ENCODE measurements around the gene KLF6.

KLF6 gene

DNA sequence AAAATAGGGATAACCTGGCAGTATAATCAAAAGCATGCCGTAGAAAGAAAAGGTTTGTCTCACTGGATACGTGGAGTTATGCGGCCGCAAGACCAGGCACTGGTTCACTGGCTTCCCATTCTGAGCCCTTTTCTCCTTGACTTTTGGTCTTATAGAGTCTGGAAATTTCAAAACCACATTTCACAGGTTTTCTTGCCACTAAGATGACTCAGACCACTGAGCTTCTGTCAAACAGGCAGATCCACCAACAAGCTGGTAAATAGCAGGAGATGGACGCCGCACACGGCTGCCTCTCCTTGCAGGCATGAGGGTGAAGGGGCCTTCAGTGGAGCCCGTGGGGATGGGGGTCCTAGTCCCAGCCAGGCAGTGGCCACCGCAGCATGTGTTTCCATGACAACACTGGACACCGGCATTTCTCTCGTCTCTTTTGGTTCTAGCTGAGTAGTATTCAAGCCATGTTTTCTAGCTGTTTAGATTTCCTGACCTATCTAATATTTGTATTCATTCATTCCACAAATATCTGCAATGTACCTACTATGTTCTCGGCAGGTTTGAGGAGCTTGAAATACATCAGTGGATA, 55.5 kb downstream of the KLF6 start:
- TF ChIP-seq, protein P1, sequence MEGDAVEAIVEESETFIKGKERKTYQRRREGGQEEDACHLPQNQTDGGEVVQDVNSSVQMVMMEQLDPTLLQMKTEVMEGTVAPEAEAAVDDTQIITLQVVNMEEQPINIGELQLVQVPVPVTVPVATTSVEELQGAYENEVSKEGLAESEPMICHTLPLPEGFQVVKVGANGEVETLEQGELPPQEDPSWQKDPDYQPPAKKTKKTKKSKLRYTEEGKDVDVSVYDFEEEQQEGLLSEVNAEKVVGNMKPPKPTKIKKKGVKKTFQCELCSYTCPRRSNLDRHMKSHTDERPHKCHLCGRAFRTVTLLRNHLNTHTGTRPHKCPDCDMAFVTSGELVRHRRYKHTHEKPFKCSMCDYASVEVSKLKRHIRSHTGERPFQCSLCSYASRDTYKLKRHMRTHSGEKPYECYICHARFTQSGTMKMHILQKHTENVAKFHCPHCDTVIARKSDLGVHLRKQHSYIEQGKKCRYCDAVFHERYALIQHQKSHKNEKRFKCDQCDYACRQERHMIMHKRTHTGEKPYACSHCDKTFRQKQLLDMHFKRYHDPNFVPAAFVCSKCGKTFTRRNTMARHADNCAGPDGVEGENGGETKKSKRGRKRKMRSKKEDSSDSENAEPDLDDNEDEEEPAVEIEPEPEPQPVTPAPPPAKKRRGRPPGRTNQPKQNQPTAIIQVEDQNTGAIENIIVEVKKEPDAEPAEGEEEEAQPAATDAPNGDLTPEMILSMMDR (IDR thresholded peaks at IDR 0.05; ENCODE audit: insufficient read depth, low read depth, low read length, missing control alignments) = no peak
- H3K4me3 ChIP-seq (ENCODE audit: low read length) = no peak overlapping the region
- DNase-seq (ENCODE audit: low read depth) = peak; percentile 74

GRCh38 chr10:3728563-3728962, 56.4 kb downstream of the KLF6 start:
- H3K4me3 ChIP-seq (ENCODE audit: low read length) = no peak overlapping the region
- DNase-seq (ENCODE audit: low read depth) = no peak
- TF ChIP-seq, protein P1 (IDR thresholded peaks at IDR 0.05; ENCODE audit: insufficient read depth, low read depth, low read length, missing control alignments) = no peak

GRCh38 chr10:3727268-3727667, 57.7 kb downstream of the KLF6 start:
- no peak for DNase-seq (ENCODE audit: low read depth)
- no peak overlapping the region for H3K4me3 ChIP-seq (ENCODE audit: low read length)
- TF ChIP-seq, protein P1 (IDR thresholded peaks at IDR 0.05; ENCODE audit: insufficient read depth, low read depth, low read length, missing control alignments) = no peak
